Measurements from ENCODE around the gene VPS8. TPM values are rescaled to one million over a fixed set of nuclear protein-coding genes. Genes with fewer than 3 reads are reported as not detected.

VPS8 gene
- total RNA-seq, 4 donors from 2014 or later = 46.3 to 76.9 (median 59.3) TPM

DNA sequence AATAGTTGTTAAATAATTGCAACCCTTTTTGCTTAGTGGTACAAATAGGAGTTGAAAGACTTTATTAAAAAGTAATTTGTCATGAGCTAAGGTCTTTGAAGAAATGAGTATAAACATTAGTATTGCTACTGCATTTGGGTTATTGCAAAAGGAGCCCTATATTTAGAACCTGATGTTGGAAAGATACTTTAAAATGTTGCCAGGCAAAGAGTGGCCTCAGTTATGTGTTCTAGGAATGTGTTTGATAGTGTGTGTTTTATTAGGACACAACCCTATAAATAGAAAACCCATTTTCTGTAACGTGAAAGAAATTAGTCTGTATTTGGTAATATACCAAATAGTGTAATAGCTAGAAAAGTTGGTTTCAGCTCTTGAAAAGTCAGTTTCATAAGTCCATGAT is 10.7 kb downstream of the VPS8 start:
- Histone ChIP-seq H3K36me3 (peaks cover 0 to 15% (median 0%) of the 10 kb centered on the region in 3 donors), H3K27ac (no peak overlapping the region), H3K27me3 (no peaks in the 10 kb centered on the region), H3K4me1 (no peaks in the 10 kb centered on the region), H3K4me3 (no peak overlapping the region), H3K9me3 (no peaks in the 10 kb centered on the region)
- 37 to 39% methylated on average over 1 of the region's 1 CpG for WGBS, 2 donors
- TF ChIP-seq POLR2A (IDR thresholded peaks at IDR 0.05) = no peak
- no peak for TF ChIP-seq EP300 (IDR thresholded peaks at IDR 0.05)
- no peak for DNase-seq (ENCODE audit: low spot score in 2 of 2)

DNA sequence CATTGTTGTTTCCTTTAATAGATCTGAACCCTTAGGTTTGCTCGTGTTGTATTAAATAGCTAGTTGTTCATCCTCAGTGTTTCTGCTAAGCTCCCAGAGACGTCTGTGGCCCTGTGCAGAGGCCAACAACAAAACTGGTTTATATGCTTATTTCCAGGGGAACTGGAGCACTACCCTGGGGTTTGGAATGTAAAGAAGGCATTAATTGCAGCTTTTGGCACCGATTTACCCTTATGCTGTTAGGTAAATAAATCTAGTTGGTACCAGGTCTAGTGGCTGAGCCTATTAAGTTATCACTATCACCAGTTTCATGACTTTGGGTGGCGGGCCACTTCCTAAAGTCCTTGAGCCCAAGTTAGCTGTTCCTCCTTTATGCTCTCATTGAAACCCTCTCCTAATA is 12.0 kb downstream of the VPS8 start:
- TF ChIP-seq POLR2A (IDR thresholded peaks at IDR 0.05) = no peak
- TF ChIP-seq, protein P1, sequence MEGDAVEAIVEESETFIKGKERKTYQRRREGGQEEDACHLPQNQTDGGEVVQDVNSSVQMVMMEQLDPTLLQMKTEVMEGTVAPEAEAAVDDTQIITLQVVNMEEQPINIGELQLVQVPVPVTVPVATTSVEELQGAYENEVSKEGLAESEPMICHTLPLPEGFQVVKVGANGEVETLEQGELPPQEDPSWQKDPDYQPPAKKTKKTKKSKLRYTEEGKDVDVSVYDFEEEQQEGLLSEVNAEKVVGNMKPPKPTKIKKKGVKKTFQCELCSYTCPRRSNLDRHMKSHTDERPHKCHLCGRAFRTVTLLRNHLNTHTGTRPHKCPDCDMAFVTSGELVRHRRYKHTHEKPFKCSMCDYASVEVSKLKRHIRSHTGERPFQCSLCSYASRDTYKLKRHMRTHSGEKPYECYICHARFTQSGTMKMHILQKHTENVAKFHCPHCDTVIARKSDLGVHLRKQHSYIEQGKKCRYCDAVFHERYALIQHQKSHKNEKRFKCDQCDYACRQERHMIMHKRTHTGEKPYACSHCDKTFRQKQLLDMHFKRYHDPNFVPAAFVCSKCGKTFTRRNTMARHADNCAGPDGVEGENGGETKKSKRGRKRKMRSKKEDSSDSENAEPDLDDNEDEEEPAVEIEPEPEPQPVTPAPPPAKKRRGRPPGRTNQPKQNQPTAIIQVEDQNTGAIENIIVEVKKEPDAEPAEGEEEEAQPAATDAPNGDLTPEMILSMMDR (IDR thresholded peaks at IDR 0.05) = no peak
- no peak for TF ChIP-seq EP300 (IDR thresholded peaks at IDR 0.05)
- H3K27me3 ChIP-seq = no peaks in the 10 kb centered on the region
- H3K27ac ChIP-seq = no peak overlapping the region
- no peak for DNase-seq (ENCODE audit: low spot score in 2 of 2)
- H3K9me3 ChIP-seq = no peaks in the 10 kb centered on the region
- H3K4me3 ChIP-seq = no peak overlapping the region
- H3K36me3 ChIP-seq = peaks cover 0 to 26% (median 0%) of the 10 kb centered on the region in 3 donors
- WGBS, 2 donors = 74 to 75% methylated on average over 4 of the region's 4 CpGs
- H3K4me1 ChIP-seq = no peaks in the 10 kb centered on the region

DNA sequence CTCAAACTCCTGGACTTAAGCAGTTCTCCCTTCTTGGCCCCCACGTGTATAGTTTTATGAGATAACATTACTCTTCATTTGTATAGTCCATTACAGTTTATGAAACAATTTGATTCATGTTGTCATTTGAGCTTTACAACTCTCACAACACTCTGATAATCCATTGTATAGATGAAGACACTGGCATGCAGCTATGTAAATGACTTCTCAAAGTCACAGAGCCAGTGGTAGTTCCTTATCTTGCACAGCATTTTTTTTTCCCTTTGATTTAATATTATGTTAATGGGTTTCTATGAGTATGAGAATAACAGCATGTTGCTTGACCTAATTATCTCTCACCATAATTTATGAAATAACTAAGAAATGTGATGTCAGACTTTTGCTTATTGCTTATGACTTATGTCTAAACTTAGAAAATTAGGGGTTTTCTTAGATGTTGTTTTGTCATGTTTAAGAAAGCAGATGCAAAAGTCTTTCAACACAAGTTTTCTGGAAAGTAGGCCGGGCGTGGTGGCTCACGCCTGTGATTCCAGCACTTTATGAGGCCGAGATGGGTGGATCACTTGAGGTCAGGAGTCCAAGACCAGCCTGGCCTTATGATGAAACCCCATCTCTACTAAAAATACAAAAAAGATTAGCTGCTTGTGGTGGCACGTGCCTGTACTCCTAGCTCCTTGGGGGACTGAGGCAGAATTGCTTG is 13.3 kb downstream of the VPS8 start:
- TF ChIP-seq EP300 (IDR thresholded peaks at IDR 0.05) (no peak), POLR2A (IDR thresholded peaks at IDR 0.05) (no peak)
- TF ChIP-seq, protein P1 (IDR thresholded peaks at IDR 0.05) = no peak
- Histone ChIP-seq H3K36me3 (peaks cover 0 to 39% (median 0%) of the 10 kb centered on the region in 3 donors), H3K9me3 (no peaks in the 10 kb centered on the region), H3K4me1 (no peaks in the 10 kb centered on the region), H3K27me3 (no peaks in the 10 kb centered on the region), H3K4me3 (no peak overlapping the region), H3K27ac (no peak overlapping the region)
- WGBS, 2 donors = 85 to 91% methylated on average over 6 of the region's 6 CpGs
- no peak for DNase-seq (ENCODE audit: low spot score in 2 of 2)

DNA sequence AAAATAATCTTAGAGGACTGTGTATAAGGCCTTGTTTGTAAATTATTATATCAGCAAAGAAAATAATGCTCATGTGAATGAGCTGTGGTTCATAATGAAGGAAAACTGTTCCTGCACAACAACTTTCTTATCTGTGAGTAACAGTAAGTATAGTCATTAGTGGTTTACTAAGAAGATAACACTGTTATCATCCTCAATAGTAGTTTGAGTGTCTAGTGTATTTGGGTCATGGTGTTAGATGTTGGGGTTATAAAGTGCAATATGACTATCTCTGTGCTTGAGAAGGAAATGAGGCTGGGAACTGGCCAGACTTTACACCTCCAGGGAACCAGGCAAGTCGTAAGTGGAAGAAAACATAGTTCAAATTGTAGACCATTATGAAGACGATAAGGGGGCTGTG is 15.6 kb downstream of the VPS8 start:
- Histone ChIP-seq H3K4me1 (no peaks in the 10 kb centered on the region), H3K27ac (no peak overlapping the region), H3K9me3 (no peaks in the 10 kb centered on the region), H3K27me3 (no peaks in the 10 kb centered on the region), H3K36me3 (peaks cover 0 to 61% (median 0%) of the 10 kb centered on the region in 3 donors), H3K4me3 (no peak overlapping the region)
- DNase-seq (ENCODE audit: low spot score in 2 of 2) = no peak
- no peak for TF ChIP-seq EP300 (IDR thresholded peaks at IDR 0.05)
- TF ChIP-seq, protein P1 (IDR thresholded peaks at IDR 0.05) = no peak
- WGBS, 2 donors = 58 to 69% methylated on average over 2 of the region's 2 CpGs

DNA sequence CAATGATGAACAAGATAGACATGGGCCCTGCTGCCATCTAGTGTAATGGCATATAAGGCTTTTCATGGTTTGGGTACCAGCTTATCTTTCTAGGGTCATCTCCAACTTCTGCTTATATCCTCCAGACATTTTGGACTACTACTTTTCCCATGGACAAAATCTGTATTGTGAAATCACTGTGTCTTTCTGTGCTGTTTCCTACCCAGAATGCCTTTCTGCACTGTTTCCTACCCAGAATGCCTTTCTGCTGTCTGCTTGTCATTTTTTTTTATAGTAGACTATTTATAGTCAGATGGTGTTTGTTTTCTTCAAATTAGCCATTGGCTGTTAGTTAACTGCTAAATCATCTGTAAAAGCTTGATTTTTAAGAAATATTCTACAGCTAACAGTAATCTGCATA is 20.1 kb downstream of the VPS8 start:
- Histone ChIP-seq H3K36me3 (peaks cover 0 to 86% (median 4%) of the 10 kb centered on the region in 3 donors), H3K4me1 (no peaks in the 10 kb centered on the region), H3K9me3 (no peaks in the 10 kb centered on the region), H3K4me3 (no peak overlapping the region), H3K27ac (no peak overlapping the region), H3K27me3 (no peaks in the 10 kb centered on the region)
- TF ChIP-seq POLR2A (IDR thresholded peaks at IDR 0.05) (no peak), EP300 (IDR thresholded peaks at IDR 0.05) (no peak)
- TF ChIP-seq, protein P1 (IDR thresholded peaks at IDR 0.05) = no peak
- no peak for DNase-seq (ENCODE audit: low spot score in 2 of 2)
